HG03457 (cell line): Measurements from ENCODE around the gene SPHK2.
"Not testable (repeated sequence)": the region's sequence is repeated elsewhere in the genome, so short reads cannot be mapped to it uniquely, and the experiment has no call there.

ENCODE experiments used
- ATAC-seq: cut with Tn5 transposase; IDR thresholded peaks from one replicate; pipeline ENCODE4 v1.9.1; 2021; ENCODE audit warnings: moderate number of reproducible peaks; ENCODE audit not compliant: unreplicated experiment

SPHK2 gene

GRCh38 chr19:48624067-48624594 lies 4.8 kb downstream of the SPHK2 start:
- no peak for ATAC-seq

GRCh38 chr19:48624791-48625723 lies 5.8 kb downstream of the SPHK2 start:
- no peak for ATAC-seq

GRCh38 chr19:48625891-48626327 lies 6.6 kb downstream of the SPHK2 start:
- no peak for ATAC-seq

- ATAC-seq = no peak
Observed at GRCh38 chr19:48627201-48627864, 8.0 kb downstream of the SPHK2 start.

GRCh38 chr19:48627865-48628314 lies 8.6 kb downstream of the SPHK2 start:
- ATAC-seq = no peak

GRCh38 chr19:48628486-48629296 lies 9.4 kb downstream of the SPHK2 start:
- ATAC-seq = no peak

- ATAC-seq = no peak
Observed at GRCh38 chr19:48629297-48629598, 9.9 kb downstream of the SPHK2 start.

GRCh38 chr19:48629599-48630295 lies 10.4 kb downstream of the SPHK2 start:
- no peak for ATAC-seq

- ATAC-seq = no peak
Observed at GRCh38 chr19:48630296-48631063, 11.2 kb downstream of the SPHK2 start.

- no peak for ATAC-seq
Observed at GRCh38 chr19:48631225-48631624, 11.9 kb downstream of the SPHK2 start.

GRCh38 chr19:48632286-48632685 lies 13.0 kb downstream of the SPHK2 start:
- not testable (repeated sequence) for ATAC-seq

GRCh38 chr19:48632692-48633147 lies 13.4 kb downstream of the SPHK2 start:
- no peak for ATAC-seq

- ATAC-seq = no peak
Observed at GRCh38 chr19:48633148-48634035, 14.1 kb downstream of the SPHK2 start.

- ATAC-seq = no peak
Observed at GRCh38 chr19:48634036-48634342, 14.7 kb downstream of the SPHK2 start.

GRCh38 chr19:48634424-48635262 lies 15.3 kb downstream of the SPHK2 start:
- ATAC-seq = peak; percentile 33

- no peak for ATAC-seq
Observed at GRCh38 chr19:48635263-48635965, 16.1 kb downstream of the SPHK2 start.
